ENCODE data around the gene SFXN5. TPM values are rescaled to one million over a fixed set of nuclear protein-coding genes. Genes with fewer than 3 reads are reported as not detected.
A peak's percentile ranks its signal among the peaks of the same experiment; 100 is the strongest.

SFXN5 gene
- total and polyA plus RNA-seq, 4 donors, result 6.3 to 20.7 (median 14.8) TPM

DNA sequence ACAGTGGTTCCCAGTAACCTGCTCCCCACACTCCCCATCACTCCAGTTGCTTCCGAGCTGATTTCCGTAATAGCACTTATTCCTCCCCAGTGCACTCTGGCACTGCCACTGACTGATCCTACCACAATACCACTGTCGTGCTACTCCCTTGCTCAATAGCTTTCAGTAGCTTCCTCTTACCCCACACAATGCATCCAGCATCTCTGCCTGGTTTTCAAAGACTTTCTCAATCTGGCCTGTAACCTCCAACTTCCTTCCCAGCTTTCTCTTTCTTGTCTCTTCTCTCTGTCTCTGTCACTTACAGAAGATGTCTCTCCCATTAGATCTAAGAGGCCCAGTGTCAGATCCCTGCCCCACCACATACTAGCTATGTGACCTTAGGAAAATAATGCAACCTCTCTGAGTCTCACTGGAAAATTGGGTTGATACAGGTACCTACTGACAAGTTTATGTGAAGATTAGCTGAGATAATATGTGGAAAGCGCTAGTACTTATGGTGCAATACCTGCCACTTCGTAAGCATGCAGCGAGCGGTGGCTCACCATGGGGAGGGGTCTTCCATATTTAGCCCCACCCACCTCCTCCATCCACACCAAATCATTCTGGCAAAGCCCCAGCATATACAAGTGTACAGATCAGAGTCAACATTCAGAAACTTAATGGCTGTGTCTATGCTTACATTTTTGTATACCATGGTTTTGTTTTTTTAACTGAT, 36.7 kb downstream of the SFXN5 start:
- H3K4me3 ChIP-seq (ENCODE audit: low read length in 2 of 2), result no peak overlapping the region
- no peak overlapping the region for H3K27ac ChIP-seq (ENCODE audit: low read depth in 1 of 2, low read length in 2 of 2)
- H3K27me3 ChIP-seq (ENCODE audit: control insufficient read depth in 1 of 2, insufficient read depth in 2 of 2, low read length in 1 of 2), result no peaks in the 10 kb centered on the region
- DNase-seq (no peak), ATAC-seq (ENCODE audit: low FRiP score) (no peak)
- WGBS, 2 donors, result 93 to 96% methylated on average over 7 of the region's 7 CpGs
- intact Hi-C loops (cut with DNase I), result no loop called here
- H3K36me3 ChIP-seq (ENCODE audit: control insufficient read depth in 1 of 2, insufficient read depth in 2 of 2, low read length in 1 of 2), result no peaks in the 10 kb centered on the region
- no peaks in the 10 kb centered on the region for H3K4me1 ChIP-seq (ENCODE audit: control insufficient read depth in 1 of 2, insufficient read depth in 2 of 2, low read length in 2 of 2)
- H3K9me3 ChIP-seq (ENCODE audit: control insufficient read depth, low read length), result no peaks in the 10 kb centered on the region

DNA sequence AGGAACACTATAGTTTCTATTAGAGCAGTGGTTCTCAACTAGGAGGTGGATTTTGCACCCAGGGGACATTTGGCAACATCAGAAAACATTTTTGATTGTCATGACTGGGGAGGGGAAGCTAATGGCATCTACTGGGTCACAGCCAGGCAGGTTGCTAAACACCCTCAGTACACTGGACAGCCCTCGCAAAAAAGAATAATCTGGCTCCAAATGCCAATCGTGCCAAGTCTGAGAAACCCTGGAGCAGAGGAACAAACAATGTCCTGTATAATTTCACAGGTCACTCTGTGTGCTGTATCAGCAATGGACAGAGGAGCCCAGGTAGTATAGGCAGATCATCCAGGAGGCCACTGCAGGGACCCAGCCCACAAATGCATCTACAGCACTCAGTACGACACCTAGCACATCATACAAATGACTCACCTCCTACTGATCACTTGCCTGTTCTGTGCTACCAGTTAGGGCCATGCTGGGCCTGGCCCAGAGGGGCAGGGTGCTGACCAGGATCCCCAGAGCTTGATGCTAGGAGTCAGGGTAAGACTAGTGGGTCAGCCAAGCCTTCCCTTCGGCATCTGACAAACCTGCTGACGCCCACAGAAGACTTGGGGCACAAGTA, 37.6 kb downstream of the SFXN5 start:
- Histone ChIP-seq H3K4me3 (ENCODE audit: low read length in 2 of 2) (no peak overlapping the region), H3K36me3 (ENCODE audit: control insufficient read depth in 1 of 2, insufficient read depth in 2 of 2, low read length in 1 of 2) (no peaks in the 10 kb centered on the region), H3K9me3 (ENCODE audit: control insufficient read depth, low read length) (no peaks in the 10 kb centered on the region), H3K27ac (ENCODE audit: low read depth in 1 of 2, low read length in 2 of 2) (no peak overlapping the region), H3K27me3 (ENCODE audit: control insufficient read depth in 1 of 2, insufficient read depth in 2 of 2, low read length in 1 of 2) (no peaks in the 10 kb centered on the region), H3K4me1 (ENCODE audit: control insufficient read depth in 1 of 2, insufficient read depth in 2 of 2, low read length in 2 of 2) (no peaks in the 10 kb centered on the region)
- peak in 1 of 2 donors; percentile 49 for DNase-seq
- 49 to 56% methylated on average over 5 of the region's 5 CpGs for WGBS, 2 donors
- intact Hi-C loops (cut with DNase I), result no loop called here
- ATAC-seq (ENCODE audit: low FRiP score), result no peak

DNA sequence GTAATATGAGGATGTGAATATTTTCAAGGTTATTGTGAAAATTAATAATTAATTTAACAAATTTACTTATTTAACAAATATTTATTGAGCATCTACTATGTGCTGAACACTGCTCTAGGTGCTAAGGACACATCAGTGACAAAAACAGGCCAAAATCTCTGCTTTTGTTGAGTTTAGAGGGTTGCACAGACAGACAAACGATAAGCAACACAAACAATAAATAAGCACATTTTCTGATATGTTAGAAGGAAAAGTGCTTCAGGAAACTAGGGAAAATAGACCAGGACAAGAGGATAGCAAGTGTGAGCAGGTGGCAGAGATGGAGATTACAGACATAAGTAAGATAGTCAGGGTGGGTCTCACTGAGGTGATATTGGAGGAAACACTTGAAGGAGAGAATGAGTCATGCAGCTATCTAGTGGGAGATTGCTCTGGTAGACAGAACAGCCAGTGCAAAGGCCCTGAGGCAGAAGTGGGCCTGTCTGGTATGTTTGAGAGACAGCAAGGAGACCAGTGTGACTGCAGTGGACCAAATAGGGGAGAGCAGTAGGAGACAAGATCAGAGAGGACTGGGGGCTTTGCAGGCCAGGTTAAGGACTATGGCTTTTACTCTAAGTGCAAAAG, 38.3 kb downstream of the SFXN5 start:
- ATAC-seq (ENCODE audit: low FRiP score), result no peak
- Histone ChIP-seq H3K27ac (ENCODE audit: low read depth in 1 of 2, low read length in 2 of 2) (no peak overlapping the region), H3K27me3 (ENCODE audit: control insufficient read depth in 1 of 2, insufficient read depth in 2 of 2, low read length in 1 of 2) (no peaks in the 10 kb centered on the region), H3K4me1 (ENCODE audit: control insufficient read depth in 1 of 2, insufficient read depth in 2 of 2, low read length in 2 of 2) (no peaks in the 10 kb centered on the region), H3K9me3 (ENCODE audit: control insufficient read depth, low read length) (no peaks in the 10 kb centered on the region), H3K4me3 (ENCODE audit: low read length in 2 of 2) (no peak overlapping the region), H3K36me3 (ENCODE audit: control insufficient read depth in 1 of 2, insufficient read depth in 2 of 2, low read length in 1 of 2) (no peaks in the 10 kb centered on the region)
- WGBS, 2 donors, result 93 to 97% methylated on average over 1 of the region's 1 CpG
- no peak for DNase-seq
- intact Hi-C loops (cut with DNase I), result no loop called here

DNA sequence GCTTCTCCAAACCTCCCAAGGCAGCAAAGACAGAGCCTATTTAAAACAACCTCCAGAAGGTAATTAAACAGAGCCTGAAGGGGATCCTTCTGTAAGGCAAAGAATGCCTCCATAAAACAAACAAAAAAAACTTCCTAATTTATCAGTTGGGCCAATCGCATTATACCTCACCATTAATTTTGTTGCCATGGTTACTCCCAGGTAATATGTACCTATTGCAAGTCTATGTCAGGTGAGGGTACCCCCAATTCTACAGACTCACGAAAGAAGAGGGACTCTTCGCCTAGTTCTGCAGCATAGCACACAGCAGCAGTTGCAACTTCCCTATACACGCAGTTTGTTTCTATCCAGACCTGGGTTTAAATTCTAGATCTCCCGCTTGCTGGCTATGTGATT, 38.8 kb downstream of the SFXN5 start:
- no peak overlapping the region for H3K4me3 ChIP-seq (ENCODE audit: low read length in 2 of 2)
- intact Hi-C loops (cut with DNase I), result no loop called here

DNA sequence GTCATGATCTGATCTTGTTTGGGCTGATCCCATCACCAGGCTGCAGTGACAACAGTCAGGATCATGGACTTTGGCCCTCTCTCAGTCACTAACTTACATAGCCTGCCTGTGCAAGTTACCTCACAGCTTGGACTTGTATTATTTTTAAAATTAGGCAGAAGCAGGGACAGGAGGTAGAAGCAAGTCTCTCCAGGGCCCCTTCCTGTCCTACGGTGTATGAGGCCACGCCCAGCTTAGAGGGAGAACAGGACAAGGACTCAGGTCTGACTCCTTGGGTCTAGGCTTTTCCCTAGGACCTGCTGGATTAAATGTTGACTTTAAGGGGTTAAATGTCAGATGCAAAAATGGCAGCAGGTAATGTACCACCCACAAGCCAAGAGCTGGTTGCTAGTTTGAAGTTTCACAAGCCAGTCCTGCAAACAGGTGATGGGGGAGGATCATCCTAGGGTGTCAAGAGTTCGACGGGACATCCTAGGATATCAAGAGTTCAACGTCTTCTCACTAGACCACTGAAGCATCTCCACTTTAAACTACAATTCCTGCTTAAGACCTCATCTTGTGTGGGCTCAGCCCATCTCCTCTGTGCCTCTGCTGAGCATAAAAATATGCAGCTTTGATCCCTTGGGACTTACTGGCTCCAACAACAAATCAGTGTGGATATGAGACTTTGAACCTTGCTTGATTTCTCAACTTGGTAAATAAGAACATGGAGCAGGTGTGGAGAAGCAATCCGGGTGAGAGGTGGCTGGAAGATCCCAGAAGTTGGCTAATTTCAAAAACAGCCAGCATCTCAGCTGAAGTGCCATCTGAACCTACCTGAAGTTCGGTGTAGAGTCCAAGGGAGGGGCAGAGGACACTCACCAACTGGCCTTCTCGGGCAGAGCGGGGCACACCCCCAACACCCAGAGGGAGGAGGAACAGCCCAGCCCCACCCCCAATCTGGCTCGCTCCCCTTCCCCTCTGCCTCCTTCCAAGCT, 39.5 kb downstream of the SFXN5 start:
- DNase-seq (peak in 1 of 2 donors; percentile 42), ATAC-seq (ENCODE audit: low FRiP score) (no peak)
- intact Hi-C loops (cut with DNase I), result no loop called here
- H3K27me3 ChIP-seq (ENCODE audit: control insufficient read depth in 1 of 2, insufficient read depth in 2 of 2, low read length in 1 of 2), result no peaks in the 10 kb centered on the region
- H3K27ac ChIP-seq (ENCODE audit: low read depth in 1 of 2, low read length in 2 of 2), result no peak overlapping the region
- WGBS, 2 donors, result 83 to 85% methylated on average over 10 of the region's 10 CpGs
- H3K36me3 ChIP-seq (ENCODE audit: control insufficient read depth in 1 of 2, insufficient read depth in 2 of 2, low read length in 1 of 2), result no peaks in the 10 kb centered on the region
- H3K9me3 ChIP-seq (ENCODE audit: control insufficient read depth, low read length), result no peaks in the 10 kb centered on the region
- H3K4me1 ChIP-seq (ENCODE audit: control insufficient read depth in 1 of 2, insufficient read depth in 2 of 2, low read length in 2 of 2), result no peaks in the 10 kb centered on the region
- no peak overlapping the region for H3K4me3 ChIP-seq (ENCODE audit: low read length in 2 of 2)

More for the DNA sequence above, 38.8 kb downstream of the SFXN5 start:
- no peaks in the 10 kb centered on the region for H3K36me3 ChIP-seq (ENCODE audit: control insufficient read depth in 1 of 2, insufficient read depth in 2 of 2, low read length in 1 of 2)
- no peaks in the 10 kb centered on the region for H3K9me3 ChIP-seq (ENCODE audit: control insufficient read depth, low read length)
- H3K27me3 ChIP-seq (ENCODE audit: control insufficient read depth in 1 of 2, insufficient read depth in 2 of 2, low read length in 1 of 2), result no peaks in the 10 kb centered on the region
- H3K4me1 ChIP-seq (ENCODE audit: control insufficient read depth in 1 of 2, insufficient read depth in 2 of 2, low read length in 2 of 2), result no peaks in the 10 kb centered on the region
- DNase-seq (no peak), ATAC-seq (ENCODE audit: low FRiP score) (no peak)
- no peak overlapping the region for H3K27ac ChIP-seq (ENCODE audit: low read depth in 1 of 2, low read length in 2 of 2)
- 93 to 94% methylated on average over 5 of the region's 5 CpGs for WGBS, 2 donors

DNA sequence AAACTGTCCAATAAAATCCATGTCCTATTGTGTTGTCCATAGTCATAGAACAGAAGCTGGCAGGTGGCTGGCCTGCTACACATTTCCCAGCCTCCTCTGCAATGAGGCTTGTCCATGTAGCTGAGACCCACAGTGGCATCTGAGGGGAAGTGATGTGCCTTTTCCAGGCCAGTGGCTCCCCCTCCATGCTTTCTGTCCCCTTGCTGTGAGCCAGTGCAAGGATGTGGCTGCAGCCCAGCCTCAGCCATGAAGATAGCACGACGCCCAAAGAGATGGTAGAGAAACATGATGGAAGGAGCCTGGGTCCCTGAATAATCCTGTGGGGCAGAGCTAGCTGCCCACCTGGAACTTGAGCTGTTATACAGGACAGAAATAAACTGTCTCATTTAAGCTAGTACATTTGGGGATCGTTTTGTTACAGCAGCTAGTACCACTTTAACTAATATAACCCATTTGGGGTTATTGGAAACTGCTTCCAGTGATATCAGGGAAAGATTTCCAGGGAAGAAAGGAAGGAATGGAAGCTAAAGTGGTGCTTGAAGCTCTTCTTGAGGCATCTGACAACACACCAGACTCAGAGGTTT, 40.3 kb downstream of the SFXN5 start:
- H3K9me3 ChIP-seq (ENCODE audit: control insufficient read depth, low read length), result no peaks in the 10 kb centered on the region
- 92 to 95% methylated on average over 3 of the region's 3 CpGs for WGBS, 2 donors
- DNase-seq, result no peak
- intact Hi-C loops (cut with DNase I), result no loop called here
- no peak overlapping the region for H3K27ac ChIP-seq (ENCODE audit: low read depth in 1 of 2, low read length in 2 of 2)
- H3K4me3 ChIP-seq (ENCODE audit: low read length in 2 of 2), result no peak overlapping the region
- no peaks in the 10 kb centered on the region for H3K27me3 ChIP-seq (ENCODE audit: control insufficient read depth in 1 of 2, insufficient read depth in 2 of 2, low read length in 1 of 2)
- no peaks in the 10 kb centered on the region for H3K36me3 ChIP-seq (ENCODE audit: control insufficient read depth in 1 of 2, insufficient read depth in 2 of 2, low read length in 1 of 2)
- no peak for ATAC-seq (ENCODE audit: low FRiP score)
- no peaks in the 10 kb centered on the region for H3K4me1 ChIP-seq (ENCODE audit: control insufficient read depth in 1 of 2, insufficient read depth in 2 of 2, low read length in 2 of 2)

DNA sequence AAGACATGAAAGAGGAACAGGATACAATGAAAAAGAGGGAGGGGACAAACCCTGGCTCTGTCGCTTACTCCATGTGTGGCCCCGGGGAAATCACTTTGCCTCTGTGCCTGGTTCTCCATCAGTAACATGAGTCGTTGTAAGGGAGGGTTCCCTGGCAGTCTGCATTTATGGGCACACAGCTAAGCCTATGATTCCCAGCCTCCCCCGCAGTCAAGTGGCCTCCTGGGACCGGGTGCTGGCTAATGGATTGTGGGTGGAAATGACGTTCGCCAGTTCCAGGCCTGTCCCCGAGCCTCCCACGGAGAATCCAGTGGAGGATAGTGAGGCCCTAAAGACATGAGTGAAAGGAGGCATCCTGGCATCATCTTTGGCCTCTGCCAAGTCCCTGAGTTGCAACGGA, 42.7 kb downstream of the SFXN5 start:
- 17 to 20% methylated on average over 10 of the region's 10 CpGs for WGBS, 2 donors
- no peaks in the 10 kb centered on the region for H3K9me3 ChIP-seq (ENCODE audit: control insufficient read depth, low read length)
- DNase-seq, result peak; percentile 73 to 87
- H3K27ac ChIP-seq (ENCODE audit: low read depth in 1 of 2, low read length in 2 of 2), result no peak overlapping the region
- ATAC-seq (ENCODE audit: low FRiP score), result peak; percentile 26
- H3K4me1 ChIP-seq (ENCODE audit: control insufficient read depth in 1 of 2, insufficient read depth in 2 of 2, low read length in 2 of 2), result no peaks in the 10 kb centered on the region
- no peaks in the 10 kb centered on the region for H3K27me3 ChIP-seq (ENCODE audit: control insufficient read depth in 1 of 2, insufficient read depth in 2 of 2, low read length in 1 of 2)
- no peaks in the 10 kb centered on the region for H3K36me3 ChIP-seq (ENCODE audit: control insufficient read depth in 1 of 2, insufficient read depth in 2 of 2, low read length in 1 of 2)
- intact Hi-C loops (cut with DNase I), result loop anchor here in 1 of 2 donors (5.0 kb wide), 1 partner anchor 37 kb away; no protein-coding TSS in a partner anchor
- H3K4me3 ChIP-seq (ENCODE audit: low read length in 2 of 2), result no peak overlapping the region

DNA sequence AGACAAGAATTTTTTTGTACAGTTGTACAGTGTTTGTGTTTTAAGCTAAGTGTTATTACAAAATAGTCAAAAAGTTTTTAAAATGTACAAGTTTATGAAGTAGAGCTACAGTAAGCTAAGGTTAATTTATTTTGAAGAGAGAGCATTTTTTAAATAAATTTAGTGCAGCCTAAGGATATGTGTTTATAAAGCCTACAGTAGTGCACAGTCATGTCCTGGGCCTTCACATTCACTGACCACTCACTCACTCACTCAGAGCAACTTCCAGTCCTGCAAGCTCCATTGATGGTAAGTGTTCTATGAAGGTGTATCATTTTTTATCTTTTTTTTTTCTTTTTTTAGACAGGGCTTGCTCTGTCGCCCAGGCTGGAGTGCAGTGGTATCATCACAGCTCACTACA, 44.2 kb downstream of the SFXN5 start:
- Histone ChIP-seq H3K9me3 (ENCODE audit: control insufficient read depth, low read length) (no peaks in the 10 kb centered on the region), H3K4me1 (ENCODE audit: control insufficient read depth in 1 of 2, insufficient read depth in 2 of 2, low read length in 2 of 2) (no peaks in the 10 kb centered on the region), H3K4me3 (ENCODE audit: low read length in 2 of 2) (no peak overlapping the region), H3K27me3 (ENCODE audit: control insufficient read depth in 1 of 2, insufficient read depth in 2 of 2, low read length in 1 of 2) (no peaks in the 10 kb centered on the region), H3K36me3 (ENCODE audit: control insufficient read depth in 1 of 2, insufficient read depth in 2 of 2, low read length in 1 of 2) (no peaks in the 10 kb centered on the region), H3K27ac (ENCODE audit: low read depth in 1 of 2, low read length in 2 of 2) (no peak overlapping the region)
- ATAC-seq (ENCODE audit: low FRiP score) (no peak), DNase-seq (no peak)
- intact Hi-C loops (cut with DNase I), result loop anchor here in 1 of 2 donors (5.0 kb wide), 1 partner anchor 35 kb away; no protein-coding TSS in a partner anchor
- WGBS, 2 donors, result 85 to 100% methylated on average over 1 of the region's 1 CpG
